Measurements from ENCODE around the gene NGEF.
"Not testable (repeated sequence)": the region's sequence is repeated elsewhere in the genome, so short reads cannot be mapped to it uniquely, and the experiment has no call there.

The NGEF gene

DNA sequence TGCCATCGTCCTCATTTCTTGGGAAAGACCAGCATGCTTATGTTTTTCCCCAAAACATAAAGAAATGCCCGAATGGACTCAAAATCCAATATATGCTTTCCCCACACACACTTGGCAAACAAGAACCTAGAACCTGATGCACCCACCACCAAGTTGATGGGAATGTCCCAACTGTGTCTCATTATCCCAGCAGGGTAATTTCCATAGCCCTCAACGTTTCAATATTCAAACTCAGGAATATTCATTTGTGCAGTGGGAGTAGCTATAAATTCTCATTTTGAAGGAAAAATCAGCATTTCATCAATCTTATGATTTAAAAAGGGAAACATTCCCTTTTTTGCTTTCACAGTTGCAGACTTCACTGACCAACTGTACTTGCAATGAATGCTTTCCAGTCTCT, 92.3 kb downstream of the NGEF start:
- Mint-ChIP-seq H3K4me3 (no peak overlapping the region), H3K4me1 (ENCODE audit: low read depth) (no peaks in the 10 kb centered on the region), H3K36me3 (ENCODE audit: low read depth) (no peaks in the 10 kb centered on the region), H3K27me3 (peaks cover 64% of the 10 kb centered on the region), H3K9me3 (no peaks in the 10 kb centered on the region), H3K27ac (no peak overlapping the region)
- intact Hi-C loops (cut with micrococcal nuclease) = no loop called here

DNA sequence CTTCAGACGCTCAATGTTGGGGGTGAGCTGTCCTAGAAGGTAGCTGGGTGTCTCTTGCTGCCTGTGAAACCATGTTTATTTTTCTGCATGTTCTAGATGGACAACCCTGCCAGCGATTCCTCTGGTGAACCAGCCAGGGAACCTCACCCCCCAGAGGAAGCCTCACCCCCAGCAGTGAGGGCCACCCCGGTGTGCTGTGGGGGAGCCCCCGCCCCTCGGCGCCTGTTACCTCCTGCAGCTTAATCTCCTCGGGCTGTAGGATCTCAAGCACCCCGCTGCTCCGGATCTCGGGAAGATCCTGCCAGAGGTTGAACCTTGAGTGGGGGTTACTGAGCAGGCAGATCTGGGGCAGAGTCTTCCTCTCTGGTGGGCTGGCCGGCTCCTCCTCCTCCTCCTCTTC, 93.0 kb downstream of the NGEF start:
- Mint-ChIP-seq H3K4me1 (ENCODE audit: low read depth) (no peaks in the 10 kb centered on the region), H3K27ac (no peak overlapping the region), H3K4me3 (no peak overlapping the region), H3K36me3 (ENCODE audit: low read depth) (no peaks in the 10 kb centered on the region), H3K9me3 (no peaks in the 10 kb centered on the region), H3K27me3 (peaks cover 62% of the 10 kb centered on the region)
- intact Hi-C loops (cut with micrococcal nuclease) = no loop called here

DNA sequence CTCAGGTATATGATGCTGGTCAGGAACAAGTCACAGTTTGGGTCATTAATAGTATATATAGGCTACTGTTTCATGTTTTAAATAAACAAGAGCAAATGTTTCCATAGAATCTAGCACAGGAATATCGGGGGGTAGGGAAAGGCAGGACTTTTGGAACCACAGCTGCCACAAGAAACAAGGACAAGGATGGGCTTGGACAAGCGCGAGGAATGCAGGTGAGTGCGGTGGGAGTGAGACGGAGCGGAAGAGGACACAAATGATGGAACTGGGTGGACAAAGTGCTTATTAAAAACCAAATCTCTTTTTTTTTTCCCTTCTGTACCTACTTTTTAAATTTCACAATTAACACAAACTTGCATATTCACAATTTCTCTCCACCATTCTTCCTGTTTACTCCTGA, 93.9 kb downstream of the NGEF start:
- H3K36me3 Mint-ChIP-seq (ENCODE audit: low read depth) = no peaks in the 10 kb centered on the region
- H3K4me1 Mint-ChIP-seq (ENCODE audit: low read depth) = no peaks in the 10 kb centered on the region

DNA sequence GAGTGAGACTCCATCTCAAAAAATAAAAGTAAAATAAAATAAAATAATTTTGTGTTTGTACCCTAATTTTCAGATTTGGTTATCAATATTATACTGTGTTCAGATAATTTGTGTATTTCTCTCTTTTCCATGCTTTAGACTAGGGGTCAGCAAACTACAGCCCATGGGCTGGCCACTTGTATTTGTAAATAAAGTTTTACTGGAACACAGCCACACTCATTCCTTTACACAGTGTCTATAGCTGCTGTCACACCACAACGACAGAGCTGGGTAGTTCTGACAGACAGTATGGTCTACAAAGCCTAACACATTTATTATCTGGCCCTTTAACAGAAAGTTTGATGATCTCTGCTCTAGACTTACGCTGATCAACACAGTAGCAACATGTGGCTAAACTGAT, 99.2 kb downstream of the NGEF start:
- Mint-ChIP-seq H3K27ac (no peak overlapping the region), H3K27me3 (peaks cover 42% of the 10 kb centered on the region)

More for the DNA sequence above, 93.9 kb downstream of the NGEF start:
- Mint-ChIP-seq H3K4me3 (no peak overlapping the region), H3K9me3 (no peaks in the 10 kb centered on the region), H3K27ac (no peak overlapping the region), H3K27me3 (peaks cover 56% of the 10 kb centered on the region)
- intact Hi-C loops (cut with micrococcal nuclease) = no loop called here

DNA sequence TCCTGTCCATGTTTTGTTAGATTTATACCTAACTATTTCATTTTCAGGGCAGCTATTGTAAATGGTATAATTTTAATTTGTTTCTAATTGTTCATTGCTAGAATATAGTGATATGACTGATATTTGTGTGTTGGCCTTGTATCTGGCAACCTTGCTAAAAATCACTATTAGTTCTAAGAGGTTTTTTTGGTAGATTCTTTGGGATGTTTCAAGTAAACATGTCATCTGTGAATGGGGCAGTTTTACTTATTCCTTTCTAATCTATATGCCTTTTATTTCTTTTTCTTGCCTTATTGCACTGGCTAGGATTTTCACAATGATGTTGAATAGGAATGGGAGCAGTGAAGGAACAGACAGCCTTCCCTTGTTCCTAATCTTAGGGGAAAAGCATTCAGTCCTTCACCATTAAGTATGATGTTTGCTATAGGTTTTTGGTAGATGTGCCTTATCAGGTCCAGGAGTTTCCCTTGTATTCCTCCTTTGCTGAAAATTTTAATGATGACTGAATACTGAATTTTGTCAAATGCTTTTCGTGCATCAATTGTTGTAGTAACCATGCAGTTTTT, 101.3 kb downstream of the NGEF start:
- Mint-ChIP-seq H3K36me3 (ENCODE audit: low read depth) (no peaks in the 10 kb centered on the region), H3K4me3 (no peak overlapping the region), H3K27me3 (peaks cover 36% of the 10 kb centered on the region), H3K9me3 (peaks cover 13% of the 10 kb centered on the region), H3K4me1 (ENCODE audit: low read depth) (no peaks in the 10 kb centered on the region), H3K27ac (no peak overlapping the region)
- intact Hi-C loops (cut with micrococcal nuclease) = no loop called here

More for the DNA sequence above, 99.2 kb downstream of the NGEF start:
- intact Hi-C loops (cut with micrococcal nuclease) = no loop called here
- H3K36me3 Mint-ChIP-seq (ENCODE audit: low read depth) = no peaks in the 10 kb centered on the region
- no peak overlapping the region for H3K4me3 Mint-ChIP-seq
- H3K4me1 Mint-ChIP-seq (ENCODE audit: low read depth) = no peaks in the 10 kb centered on the region
- peaks cover 13% of the 10 kb centered on the region for H3K9me3 Mint-ChIP-seq

DNA sequence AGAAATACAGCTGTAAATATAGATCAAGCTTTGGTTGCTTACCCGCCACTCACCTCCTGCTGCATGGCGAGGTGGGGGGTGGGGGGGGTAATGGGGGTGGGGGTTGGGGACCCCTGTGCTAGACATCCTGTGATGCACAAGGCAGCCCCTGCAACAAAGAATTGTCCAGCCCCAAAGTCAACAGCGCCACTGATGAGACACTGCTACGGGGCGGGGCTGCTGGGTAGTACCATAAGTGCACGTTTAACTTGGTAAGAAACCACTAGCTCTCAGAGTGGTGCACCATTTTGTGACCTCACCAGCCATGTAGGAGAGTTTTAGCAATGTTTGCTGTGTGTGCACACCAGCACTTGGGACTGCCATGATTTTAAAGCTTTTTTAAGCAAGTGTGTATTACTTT, 102.7 kb downstream of the NGEF start:
- Mint-ChIP-seq H3K27ac (no peak overlapping the region), H3K4me3 (no peak overlapping the region), H3K9me3 (peaks cover 13% of the 10 kb centered on the region), H3K4me1 (ENCODE audit: low read depth) (no peaks in the 10 kb centered on the region), H3K36me3 (ENCODE audit: low read depth) (no peaks in the 10 kb centered on the region), H3K27me3 (peaks cover 33% of the 10 kb centered on the region)
- intact Hi-C loops (cut with micrococcal nuclease) = no loop called here

DNA sequence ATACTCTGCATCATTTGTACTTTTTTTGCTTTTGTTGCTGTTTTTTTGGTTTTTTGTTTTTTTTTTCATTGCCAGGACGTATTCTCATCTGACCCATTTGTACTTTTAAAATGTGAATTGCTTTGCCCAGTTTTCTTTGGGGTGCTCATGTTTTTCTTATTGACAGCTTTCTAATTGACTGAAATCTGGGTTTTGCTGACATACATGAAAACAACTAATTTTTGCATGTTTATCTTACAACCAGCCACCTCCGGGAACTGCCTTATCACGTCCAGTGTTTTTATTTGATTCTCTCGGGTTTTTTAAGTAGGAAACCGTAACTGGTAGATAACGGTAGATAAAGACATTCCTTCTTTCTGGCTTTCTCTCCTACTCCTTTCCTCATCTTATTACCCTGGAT, 104.4 kb downstream of the NGEF start:
- Mint-ChIP-seq H3K4me3 (no peak overlapping the region), H3K4me1 (ENCODE audit: low read depth) (no peaks in the 10 kb centered on the region), H3K27me3 (peaks cover 28% of the 10 kb centered on the region), H3K27ac (no peak overlapping the region), H3K36me3 (ENCODE audit: low read depth) (no peaks in the 10 kb centered on the region), H3K9me3 (peaks cover 13% of the 10 kb centered on the region)
- intact Hi-C loops (cut with micrococcal nuclease) = no loop called here

DNA sequence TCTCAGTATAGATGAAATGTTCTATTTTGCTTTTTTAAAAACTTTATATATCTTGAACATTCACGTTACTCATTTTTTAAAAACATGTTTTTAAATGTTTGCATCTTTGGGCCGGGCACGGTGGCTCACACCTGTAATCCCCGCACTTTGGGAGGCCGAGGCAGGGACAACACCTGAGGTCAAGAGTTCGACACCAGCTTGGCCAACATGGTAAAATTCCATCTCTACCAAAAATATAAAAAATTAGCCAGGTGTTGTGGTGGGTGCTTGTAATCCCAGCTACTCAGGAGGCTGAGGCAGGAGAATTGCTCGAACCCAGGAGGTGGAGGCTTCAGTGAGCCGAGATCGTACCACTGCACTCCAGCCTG, 105.4 kb downstream of the NGEF start:
- intact Hi-C loops (cut with micrococcal nuclease) = not testable (repeated sequence)

DNA sequence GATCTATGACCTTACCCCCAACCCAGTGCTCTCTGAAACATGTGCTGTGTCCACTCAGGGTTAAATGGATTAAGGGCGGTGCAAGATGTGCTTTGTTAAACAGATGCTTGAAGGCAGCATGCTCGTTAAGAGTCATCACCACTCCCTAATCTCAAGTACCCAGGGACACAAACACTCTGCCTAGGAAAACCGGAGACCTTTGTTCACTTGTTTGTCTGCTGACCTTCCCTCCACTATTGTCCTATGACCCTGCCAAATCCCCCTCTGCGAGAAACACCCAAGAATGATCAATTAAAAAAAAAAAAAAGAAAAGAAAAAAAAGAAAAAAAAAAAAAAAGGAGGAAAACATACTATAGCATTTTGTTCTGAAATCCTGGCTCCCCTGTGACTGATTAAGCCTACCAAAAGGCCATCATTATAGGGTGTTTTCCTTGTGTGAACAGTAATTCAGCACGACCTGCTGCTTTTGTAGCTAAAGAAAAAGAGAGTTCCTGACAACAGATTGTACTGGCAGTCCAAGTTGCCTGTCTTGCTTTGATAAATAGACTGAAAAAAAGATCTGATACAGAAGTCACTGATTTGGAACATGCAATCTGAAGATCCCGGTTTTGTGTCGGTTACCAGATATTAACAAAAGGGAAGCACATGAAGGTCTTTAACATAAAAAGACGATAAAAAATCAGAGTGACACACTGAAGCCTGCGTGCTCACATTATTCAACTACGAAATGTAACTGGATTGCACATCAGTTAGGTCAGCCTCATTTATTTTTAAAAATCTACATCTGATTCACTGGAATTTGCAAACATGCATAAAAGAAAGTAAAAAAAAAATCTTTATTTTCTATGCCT, 106.0 kb downstream of the NGEF start:
- H3K4me1 Mint-ChIP-seq (ENCODE audit: low read depth); H3K36me3 Mint-ChIP-seq (ENCODE audit: low read depth); H3K27ac Mint-ChIP-seq; H3K4me3 Mint-ChIP-seq; intact Hi-C loops (cut with micrococcal nuclease): not testable (repeated sequence)
- Mint-ChIP-seq H3K9me3 (peaks cover 11% of the 10 kb centered on the region), H3K27me3 (peaks cover 22% of the 10 kb centered on the region)

More for the DNA sequence above, 105.4 kb downstream of the NGEF start:
- not testable (repeated sequence) for H3K27ac Mint-ChIP-seq; H3K4me1 Mint-ChIP-seq (ENCODE audit: low read depth); H3K36me3 Mint-ChIP-seq (ENCODE audit: low read depth); H3K4me3 Mint-ChIP-seq
- peaks cover 13% of the 10 kb centered on the region for H3K9me3 Mint-ChIP-seq
- peaks cover 24% of the 10 kb centered on the region for H3K27me3 Mint-ChIP-seq

DNA sequence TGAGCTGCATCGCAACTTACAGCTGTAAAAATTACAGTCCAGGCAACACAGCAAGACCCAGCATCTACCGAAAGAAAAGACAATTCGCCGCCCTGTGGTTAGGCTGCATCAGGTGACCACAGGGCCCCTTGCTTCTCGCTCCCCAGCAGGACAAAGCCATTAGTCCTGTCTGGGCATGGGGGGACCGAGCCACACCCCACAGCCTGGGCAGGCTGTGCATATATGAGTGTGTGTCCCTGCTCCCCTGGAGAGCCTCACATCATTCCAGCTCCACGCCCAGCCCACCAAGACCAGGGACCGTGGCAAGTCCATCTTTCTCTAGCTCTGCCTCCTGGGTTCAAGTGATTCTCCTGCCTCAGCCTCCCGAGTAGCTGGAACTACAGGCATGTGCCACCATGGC, 109.1 kb downstream of the NGEF start:
- Mint-ChIP-seq H3K4me3 (no peak overlapping the region), H3K27ac (no peak overlapping the region), H3K36me3 (ENCODE audit: low read depth) (no peaks in the 10 kb centered on the region), H3K4me1 (ENCODE audit: low read depth) (peaks cover 5% of the 10 kb centered on the region), H3K27me3 (peaks cover 7% of the 10 kb centered on the region), H3K9me3 (no peaks in the 10 kb centered on the region)
- intact Hi-C loops (cut with micrococcal nuclease) = no loop called here

DNA sequence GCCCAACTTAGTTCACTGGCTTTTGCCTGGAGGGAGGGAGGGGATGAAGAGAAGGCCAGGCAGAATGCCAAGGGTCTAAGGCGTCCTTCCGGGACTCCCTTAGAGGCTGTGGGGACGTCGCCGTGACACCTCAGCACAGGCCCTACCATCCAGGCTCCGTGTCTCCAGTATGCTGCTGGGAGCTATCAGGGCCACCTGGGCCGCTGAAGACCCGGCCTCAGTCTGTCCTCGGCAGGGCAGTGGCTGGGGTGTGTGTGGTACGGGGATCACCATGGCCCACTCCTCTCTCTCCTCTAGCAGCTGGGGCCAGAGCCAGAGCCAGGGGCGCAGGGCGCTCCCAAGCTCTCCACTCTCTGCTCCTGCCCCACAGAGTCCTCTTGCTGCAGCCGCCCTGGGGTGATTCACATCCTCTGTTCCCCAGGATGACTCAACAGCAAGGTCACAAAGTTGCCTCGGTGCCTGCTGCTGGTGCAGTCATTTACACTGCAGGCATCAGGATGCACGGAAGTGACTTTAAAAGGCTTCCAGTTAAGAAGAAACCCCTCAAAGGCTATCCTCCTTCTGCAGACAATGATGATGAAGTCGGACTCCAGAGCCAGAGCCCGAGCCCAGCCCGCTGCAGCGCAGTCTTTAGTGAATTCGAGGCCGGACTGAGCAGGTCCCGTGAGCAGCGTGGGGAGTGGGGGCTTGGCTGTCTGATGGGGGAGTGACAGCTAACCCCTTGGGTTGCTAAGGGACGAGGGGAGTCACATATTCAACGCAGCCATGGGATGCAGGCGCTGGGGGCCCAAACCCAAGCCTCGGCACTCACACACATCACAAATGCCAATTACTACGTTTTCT, 111.1 kb downstream of the NGEF start:
- intact Hi-C loops (cut with micrococcal nuclease) = no loop called here
- Mint-ChIP-seq H3K9me3 (no peaks in the 10 kb centered on the region), H3K27me3 (peaks cover 4% of the 10 kb centered on the region), H3K27ac (no peak overlapping the region), H3K36me3 (ENCODE audit: low read depth) (no peaks in the 10 kb centered on the region), H3K4me1 (ENCODE audit: low read depth) (peaks cover 5% of the 10 kb centered on the region), H3K4me3 (no peak overlapping the region)

DNA sequence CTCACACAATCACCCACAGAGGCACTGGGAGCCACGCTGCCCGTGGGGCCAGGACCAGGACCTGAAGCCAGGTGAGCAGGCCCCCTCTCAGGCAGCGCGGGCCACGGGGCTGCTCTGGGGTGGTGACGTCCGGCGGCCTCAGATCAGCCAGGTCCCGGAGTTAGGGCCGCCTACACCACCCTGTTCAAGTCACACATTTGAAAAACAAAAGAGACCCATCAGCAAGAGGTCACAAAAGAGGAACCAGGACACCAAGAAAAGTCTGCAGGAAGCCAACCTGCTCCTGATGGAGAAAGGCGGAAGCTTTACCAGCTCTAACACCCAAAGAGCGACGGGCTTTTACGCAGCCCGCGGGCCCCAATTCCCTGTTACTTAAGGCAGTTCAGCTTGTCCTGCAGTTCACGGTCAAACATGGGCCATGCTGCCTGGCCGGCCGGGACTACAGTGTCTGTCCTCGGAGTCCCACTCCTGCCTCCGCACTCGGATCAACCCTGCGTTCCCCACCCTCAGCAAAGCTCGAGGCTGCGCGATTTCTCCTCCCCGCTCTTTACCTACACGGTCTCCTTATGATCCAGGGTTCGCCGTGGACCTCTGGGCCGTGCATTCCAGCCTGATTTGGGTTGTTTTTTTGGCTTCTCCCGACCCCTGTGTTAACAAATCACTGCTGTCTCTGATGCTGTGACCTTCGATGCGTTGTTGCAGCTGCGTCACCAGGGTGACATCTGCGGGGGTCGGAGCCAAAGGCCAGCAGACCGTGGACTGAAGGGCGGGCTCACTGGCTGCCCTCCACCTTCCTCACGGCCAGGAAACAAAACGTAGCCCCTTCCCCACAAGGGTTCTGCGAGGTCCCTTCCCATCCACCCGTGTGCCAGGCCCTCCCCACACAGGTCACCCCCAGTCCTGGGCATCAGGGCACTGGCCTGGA, 112.0 kb downstream of the NGEF start:
- no peak overlapping the region for H3K4me3 Mint-ChIP-seq
- intact Hi-C loops (cut with micrococcal nuclease) = no loop called here
- H3K27ac Mint-ChIP-seq = no peak overlapping the region
- no peaks in the 10 kb centered on the region for H3K9me3 Mint-ChIP-seq
- no peaks in the 10 kb centered on the region for H3K36me3 Mint-ChIP-seq (ENCODE audit: low read depth)
- peaks cover 5% of the 10 kb centered on the region for H3K4me1 Mint-ChIP-seq (ENCODE audit: low read depth)
- H3K27me3 Mint-ChIP-seq = peaks cover 4% of the 10 kb centered on the region

Measured in dendritic cell treated with granulocyte-macrophage colony-stimulating factor and Interleukin-4, amounts not matched to agents 40 ng/mL and 50 ng/mL, for 4 days (primary cell).